H9 (cell line): ENCODE measurements around the gene TIMM22. TPM values are rescaled to one million over a fixed set of nuclear protein-coding genes. Genes with fewer than 3 reads are reported as not detected.

ENCODE experiments used
- DNase-seq: peaks from one replicate; pipeline ENCODE4 v3.0.0-alpha.2; 2017
- H2AFZ ChIP-seq: one replicate; pipeline ENCODE4 v1.6.1; 2013; ENCODE audit warnings: mild to moderate bottlenecking, low read length, control low read depth, moderate library complexity
- H2AK5ac ChIP-seq: 2 replicates; pipeline ENCODE4 v1.6.1; 2013; ENCODE audit warnings: low read length, control low read depth, mixed read lengths; ENCODE audit not compliant: insufficient read length
- H2BK120ac ChIP-seq: one replicate; pipeline ENCODE4 v1.6.1; 2013; ENCODE audit warnings: low read depth, mild to moderate bottlenecking, low read length, control low read depth, inconsistent platforms; ENCODE audit not compliant: poor library complexity, severe bottlenecking
- H2BK12ac ChIP-seq: 2 replicates; pipeline ENCODE4 v1.6.1; 2013; ENCODE audit warnings: low read length, control low read depth, mixed read lengths, low read depth; ENCODE audit not compliant: insufficient read length
- H2BK15ac ChIP-seq: 2 replicates; pipeline ENCODE4 v1.6.1; 2013; ENCODE audit warnings: low read depth, low read length, control low read depth
- H2BK20ac ChIP-seq: one replicate; pipeline ENCODE4 v1.6.1; 2013; ENCODE audit warnings: low read depth, mild to moderate bottlenecking, low read length, control low read depth, inconsistent platforms; ENCODE audit not compliant: poor library complexity, severe bottlenecking
- H2BK5ac ChIP-seq: 2 replicates; pipeline ENCODE4 v1.6.1; 2013; ENCODE audit warnings: low read length, control low read depth, mixed read lengths; ENCODE audit not compliant: insufficient read length
- H3K14ac ChIP-seq: 2 replicates; pipeline ENCODE4 v1.6.1; 2013; ENCODE audit warnings: low read length, control low read depth; ENCODE audit not compliant: insufficient read depth
- H3K18ac ChIP-seq: 2 replicates; pipeline ENCODE4 v1.6.1; 2013; ENCODE audit warnings: low read depth, mild to moderate bottlenecking, mixed read lengths, low read length, control low read depth; ENCODE audit not compliant: insufficient read length
- H3K23ac ChIP-seq: 2 replicates; pipeline ENCODE4 v1.6.1; 2013; ENCODE audit warnings: low read length, control low read depth, mixed read lengths, low read depth; ENCODE audit not compliant: insufficient read length
- H3K23me2 ChIP-seq: 2 replicates; pipeline ENCODE4 v1.6.1; 2013; ENCODE audit warnings: low read depth, mild to moderate bottlenecking, mixed read lengths, low read length, control low read depth; ENCODE audit not compliant: insufficient read length, poor library complexity, severe bottlenecking
- H3K27ac ChIP-seq: 2 replicates; pipeline ENCODE4 v1.5.1; 2013; ENCODE audit warnings: low read length, control low read depth, mixed read lengths, low read depth; ENCODE audit not compliant: insufficient read length
- H3K27me3 ChIP-seq: 2 replicates; pipeline ENCODE4 v1.6.1; 2013; ENCODE audit warnings: low read length, control low read depth, inconsistent platforms; ENCODE audit not compliant: insufficient read depth
- H3K4ac ChIP-seq: 2 replicates; pipeline ENCODE4 v1.6.1; 2013; ENCODE audit warnings: low read depth, mild to moderate bottlenecking, control low read depth, inconsistent platforms, low read length, moderate library complexity
- H3K4me1 ChIP-seq: 2 replicates; pipeline ENCODE4 v1.6.1; 2013; ENCODE audit warnings: low read length, control low read depth, inconsistent platforms; ENCODE audit not compliant: insufficient read depth
- H3K4me2 ChIP-seq: 2 replicates; pipeline ENCODE4 v1.6.1; 2013; ENCODE audit warnings: low read length, control low read depth, mixed read lengths; ENCODE audit not compliant: insufficient read length, insufficient read depth
- H3K56ac ChIP-seq: 2 replicates; pipeline ENCODE4 v1.6.1; 2013; ENCODE audit warnings: low read depth, mild to moderate bottlenecking, mixed read lengths, low read length, control low read depth; ENCODE audit not compliant: insufficient read length
- H3K79me1 ChIP-seq: 2 replicates; pipeline ENCODE4 v1.6.1; 2013; ENCODE audit warnings: low read depth, mild to moderate bottlenecking, moderate library complexity, low read length, control low read depth, inconsistent platforms; ENCODE audit not compliant: insufficient read depth, poor library complexity, severe bottlenecking
- H3K79me2 ChIP-seq: 2 replicates; pipeline ENCODE4 v1.6.1; 2013; ENCODE audit warnings: low read length, control low read depth, inconsistent platforms; ENCODE audit not compliant: insufficient read depth
- H3K9ac ChIP-seq: 2 replicates; pipeline ENCODE4 v1.6.1; 2013; ENCODE audit warnings: low read length, control low read depth, mixed read lengths; ENCODE audit not compliant: insufficient read length; ENCODE audit errors: extremely low read depth
- H3K9me3 ChIP-seq: one replicate; pipeline ENCODE4 v1.6.1; 2013; ENCODE audit warnings: low read depth, low read length, inconsistent platforms; ENCODE audit not compliant: control insufficient read depth
- H3T11ph ChIP-seq: one replicate; pipeline ENCODE4 v1.6.1; 2013; ENCODE audit warnings: mild to moderate bottlenecking, low read length, control low read depth, inconsistent platforms
- H4K20me1 ChIP-seq: one replicate; pipeline ENCODE4 v1.6.1; 2013; ENCODE audit not compliant: control insufficient read depth, insufficient read length, insufficient read depth
- H4K5ac ChIP-seq: 2 replicates; pipeline ENCODE4 v1.6.1; 2013; ENCODE audit warnings: low read depth, mild to moderate bottlenecking, mixed read lengths, low read length, control low read depth; ENCODE audit not compliant: insufficient read length
- H4K8ac ChIP-seq: replicated peaks from 2 replicates; pipeline ENCODE4 v1.6.1; 2013; ENCODE audit warnings: low read length, control low read depth, mixed read lengths, low read depth; ENCODE audit not compliant: insufficient read length
- H4K91ac ChIP-seq: 2 replicates; pipeline ENCODE4 v1.6.1; 2013; ENCODE audit warnings: low read depth, mild to moderate bottlenecking, moderate library complexity, mixed read lengths, low read length, control low read depth; ENCODE audit not compliant: insufficient read length
- H3K27ac Mint-ChIP-seq, 3 experiments: 2 replicates in 2 of 3; 3 replicates in 1 of 3; pipeline ENCODE4 v1.8.0; 2020 to 2021; ENCODE audit warnings: mixed read lengths in 3 of 3, mild to moderate bottlenecking in 1 of 3, moderate library complexity in 1 of 3
- H3K27me3 Mint-ChIP-seq: 2 replicates; pipeline ENCODE4 v1.8.0; 2021; ENCODE audit warnings: low read depth, mild to moderate bottlenecking, moderate library complexity, mixed read lengths
- H3K36me3 Mint-ChIP-seq, 3 experiments: 2 replicates in 2 of 3; 3 replicates in 1 of 3; pipeline ENCODE4 v1.8.0; 2020 to 2021; ENCODE audit warnings: low read depth in 3 of 3, mixed read lengths in 3 of 3; ENCODE audit not compliant: insufficient read depth in 1 of 3
- H3K4me1 Mint-ChIP-seq, 2 experiments: 2 replicates each; pipeline ENCODE4 v1.8.0; 2020; ENCODE audit warnings: mixed read lengths in 2 of 2
- H3K4me3 Mint-ChIP-seq, 2 experiments: 2 replicates in 1 of 2; 3 replicates in 1 of 2; pipeline ENCODE4 v1.8.0; 2020 to 2021; ENCODE audit warnings: mild to moderate bottlenecking in 2 of 2, mixed read lengths in 2 of 2, moderate library complexity in 1 of 2
- H3K9me3 Mint-ChIP-seq, 2 experiments: 2 replicates in 1 of 2; 3 replicates in 1 of 2; pipeline ENCODE4 v1.8.0; 2020; ENCODE audit warnings: mild to moderate bottlenecking in 2 of 2, mixed read lengths in 2 of 2, moderate library complexity in 1 of 2
- CTCF ChIP-seq: fragments of 200-600 bp; sonication (generic); conservative IDR thresholded peaks from 3 replicates; pipeline ENCODE4 v1.8.0; 2021; ENCODE audit warnings: antibody characterized with exemption, mild to moderate bottlenecking
- WGBS: extraction: QIAGEN DNeasy Blood & Tissue Kit; methylation state at CpG from one replicate; pipeline ENCODE4 v1.1.7; 2013; ENCODE audit warnings: missing lambda C conversion rate, low lambda C conversion rate, mixed read lengths; ENCODE audit not compliant: insufficient read length; ENCODE audit errors: extremely low coverage; 5-methylcytosine and 5-hydroxymethylcytosine counted together
- total RNA-seq: library from RNA; stranded (reverse); gene quantifications from 2 replicates; pipeline ENCODE4 v1.2.1, GENCODE V29; 2021

The TIMM22 gene
- total RNA-seq, 1 experiment from 2014 or later = 23.0 TPM

GRCh38 chr17:1029196-1029921 is 32.4 kb downstream of the TIMM22 start:
- Histone ChIP-seq H3K56ac (no peak overlapping the region), H3K18ac (no peak overlapping the region), H4K8ac (no peak overlapping the region), H3K27me3 (no peaks in the 10 kb centered on the region), H3K9me3 (no peaks in the 10 kb centered on the region), H3K79me1 (no peaks in the 10 kb centered on the region), H3K23ac (no peak overlapping the region), H2AK5ac (no peak overlapping the region), H3K23me2 (peaks cover 9% of the 10 kb centered on the region), H4K5ac (no peak overlapping the region), H2BK15ac (no peak overlapping the region), H2BK12ac (no peak overlapping the region), H2BK120ac (no peak overlapping the region), H4K91ac (no peak overlapping the region), H2AFZ (no peak overlapping the region), H3K14ac (no peak overlapping the region), H2BK20ac (no peak overlapping the region), H3T11ph (no peak overlapping the region), H3K79me2 (no peaks in the 10 kb centered on the region), H3K4me2 (no peak overlapping the region), H4K20me1 (no peaks in the 10 kb centered on the region), H3K4ac (no peak overlapping the region), H3K27ac (no peak overlapping the region), H3K9ac (no peak overlapping the region), H2BK5ac (no peak overlapping the region), H3K4me1 (no peaks in the 10 kb centered on the region)
- Mint-ChIP-seq H3K4me1 (peaks cover 2 to 11% of the 10 kb centered on the region in 2 experiments; a peak in 3 of 4 replicates), H3K36me3 (no peaks in the 10 kb centered on the region; a peak in 1 of 7 replicates), H3K4me3 (no peak overlapping the region), H3K27ac (no peak overlapping the region), H3K27me3 (peaks cover 18% of the 10 kb centered on the region), H3K9me3 (no peaks in the 10 kb centered on the region)
- DNase-seq = no peak
- TF ChIP-seq CTCF = no peak
- WGBS = no CpG with 5 or more reads among the region's 30 CpGs
